Upper lobe of right lung (tissue), 1 donor: Measurements from ENCODE around the gene CCNT2. TPM values are rescaled to one million over a fixed set of nuclear protein-coding genes. Genes with fewer than 3 reads are reported as not detected.
A peak's percentile ranks its signal among the peaks of the same experiment; 100 is the strongest.

ENCODE experiments used
- ATAC-seq: fragments of 200-7000 bp; cut with Tn5 transposase; one replicate; pipeline ENCODE4 v1.9.1; 2020; ENCODE audit warnings: mild to moderate bottlenecking, moderate library complexity
- DNase-seq: peaks from one replicate; pipeline ENCODE4 v3.0.0-alpha.2; 2020
- H3K27ac ChIP-seq: fragments of 200-600 bp; one replicate; pipeline ENCODE4 v1.8.0; 2022
- H3K27me3 ChIP-seq: fragments of 200-600 bp; one replicate; pipeline ENCODE4 v1.8.0; 2022; ENCODE audit warnings: mild to moderate bottlenecking
- H3K36me3 ChIP-seq: fragments of 200-600 bp; one replicate; pipeline ENCODE4 v1.8.0; 2022
- H3K4me1 ChIP-seq: fragments of 200-600 bp; one replicate; pipeline ENCODE4 v1.8.0; 2022
- H3K4me3 ChIP-seq: fragments of 200-600 bp; one replicate; pipeline ENCODE4 v1.8.0; 2022; ENCODE audit warnings: mild to moderate bottlenecking
- H3K9me3 ChIP-seq: fragments of 200-600 bp; one replicate; pipeline ENCODE4 v1.8.0; 2022
- CTCF ChIP-seq: fragments of 200-600 bp; IDR thresholded peaks from one replicate; pipeline ENCODE4 v1.8.0; 2022; ENCODE audit warnings: antibody characterized with exemption
- intact Hi-C: fragments of 100-400 bp; cut with DNase I; formaldehyde crosslinking; loops from one replicate; pipeline ENCODE4 v1.11.0; 2022
- long read RNA-seq: library from polyadenylated mRNA; unstranded; transcript quantifications from one replicate; pipeline ENCODE4 v2.0.0, GENCODE V29; 2021
- total RNA-seq: library from RNA; stranded (reverse); fragmentation: NEBNext Ultra II Directional; extraction: Animal tissue kit (Norgen Biotek cat#: 25700); gene quantifications from one replicate; pipeline ENCODE4 v1.2.1, GENCODE V29; 2021
- donor health status: DM: no; HTN: yes; CAD: no; lungs with severe emphysema.

The CCNT2 gene
- 38.7 TPM for total RNA-seq
- long read RNA-seq, full-length matches to known transcripts: 28 of 50 reads
- long read RNA-seq, partial matches to known transcripts: 3 of 50 reads
- long read RNA-seq, other reads (novel, unspliced or antisense): 19 of 50 reads

GRCh38 chr2:134918526-134919340 lies at the start of gene CCNT2:
Gene CCNT2 (plus strand): TSS chr2:134918822. CDS start chr2:134918855, 33 bp downstream.
- TF ChIP-seq CTCF: peak; percentile 8
- ATAC-seq: peak; percentile 95
- Histone ChIP-seq H3K36me3 (no peaks in the 10 kb centered on the region), H3K27me3 (no peaks in the 10 kb centered on the region), H3K4me1 (peaks cover 29% of the 10 kb centered on the region), H3K4me3 (peak within 1 kb of the TSS; percentile 86), H3K27ac (peak within 1 kb of the TSS; percentile 99), H3K9me3 (no peaks in the 10 kb centered on the region)
- intact Hi-C loops: no loop called here
- DNase-seq: peak; percentile 100

GRCh38 chr2:134869946-134870736 lies 48.5 kb upstream of the CCNT2 start:
- no peaks in the 10 kb centered on the region for H3K9me3 ChIP-seq
- H3K4me3 ChIP-seq: no peak overlapping the region
- intact Hi-C loops: no loop called here
- no peaks in the 10 kb centered on the region for H3K27me3 ChIP-seq
- no peaks in the 10 kb centered on the region for H3K4me1 ChIP-seq
- H3K36me3 ChIP-seq: no peaks in the 10 kb centered on the region
- H3K27ac ChIP-seq: no peak overlapping the region
- ATAC-seq (no peak), DNase-seq (no peak)
- no peak for TF ChIP-seq CTCF

GRCh38 chr2:134873152-134873551 lies 45.5 kb upstream of the CCNT2 start:
- intact Hi-C loops: no loop called here
- DNase-seq: no peak
- H3K36me3 ChIP-seq: no peaks in the 10 kb centered on the region
- H3K9me3 ChIP-seq: no peaks in the 10 kb centered on the region
- TF ChIP-seq CTCF: no peak
- H3K27me3 ChIP-seq: no peaks in the 10 kb centered on the region
- ATAC-seq: no peak
- H3K4me1 ChIP-seq: no peaks in the 10 kb centered on the region
- no peak overlapping the region for H3K4me3 ChIP-seq
- H3K27ac ChIP-seq: no peak overlapping the region

GRCh38 chr2:134875309-134875708 lies 43.3 kb upstream of the CCNT2 start:
- no peaks in the 10 kb centered on the region for H3K9me3 ChIP-seq
- H3K27me3 ChIP-seq: no peaks in the 10 kb centered on the region
- no peaks in the 10 kb centered on the region for H3K36me3 ChIP-seq
- intact Hi-C loops: no loop called here
- DNase-seq: no peak
- H3K4me3 ChIP-seq: no peak overlapping the region
- no peak for ATAC-seq
- no peaks in the 10 kb centered on the region for H3K4me1 ChIP-seq
- no peak for TF ChIP-seq CTCF
- H3K27ac ChIP-seq: no peak overlapping the region

GRCh38 chr2:134882773-134883172 lies 35.8 kb upstream of the CCNT2 start:
- no peak overlapping the region for H3K27ac ChIP-seq

More at GRCh38 chr2:134882773-134883172, 35.8 kb upstream of the CCNT2 start:
- no peaks in the 10 kb centered on the region for H3K4me1 ChIP-seq
- no peaks in the 10 kb centered on the region for H3K27me3 ChIP-seq
- intact Hi-C loops: no loop called here
- ATAC-seq: no peak
- no peaks in the 10 kb centered on the region for H3K9me3 ChIP-seq
- H3K4me3 ChIP-seq: no peak overlapping the region
- no peak for TF ChIP-seq CTCF
- H3K36me3 ChIP-seq: no peaks in the 10 kb centered on the region
- DNase-seq: no peak
